ENCODE data around the gene RPL39. TPM values are rescaled to one million over a fixed set of nuclear protein-coding genes. Genes with fewer than 3 reads are reported as not detected.

RPL39 gene
- total RNA-seq, 2 donors from 2014 or later = 497 to 592 TPM

DNA sequence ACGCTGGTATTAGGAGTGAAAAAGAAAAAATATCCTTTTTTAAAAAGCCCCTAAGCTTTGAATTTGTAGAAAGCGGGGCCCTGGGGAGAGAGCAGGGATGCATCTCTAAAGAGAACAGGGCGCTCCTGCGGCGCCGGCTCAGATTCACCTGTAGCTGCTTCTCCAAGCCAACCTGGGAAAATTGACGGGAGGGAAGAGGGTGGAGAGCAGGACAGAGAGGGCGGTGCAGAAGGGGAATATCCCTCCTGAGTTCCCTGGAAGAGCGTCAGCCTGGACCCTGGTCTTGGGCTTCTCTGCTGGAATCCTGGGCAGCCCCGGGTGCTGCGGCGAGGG is 33.8 kb downstream of the RPL39 start:
- no peak for DNase-seq
- peak overlapping the region in 1 of 2 donors; percentile 25 for H3K4me3 ChIP-seq
- WGBS, 2 donors = 21 to 43% methylated on average over 6 to 11 of the region's 12 CpGs
- no peaks in the 10 kb centered on the region for H3K9me3 ChIP-seq
- no peaks in the 10 kb centered on the region for H3K36me3 ChIP-seq (replicated peaks in 1 of 2; ENCODE audit: insufficient read depth in 1 of 2, low read depth in 2 of 2)
- no peaks in the 10 kb centered on the region for H3K27me3 ChIP-seq
- no peak for ATAC-seq
- TF ChIP-seq, protein P1, sequence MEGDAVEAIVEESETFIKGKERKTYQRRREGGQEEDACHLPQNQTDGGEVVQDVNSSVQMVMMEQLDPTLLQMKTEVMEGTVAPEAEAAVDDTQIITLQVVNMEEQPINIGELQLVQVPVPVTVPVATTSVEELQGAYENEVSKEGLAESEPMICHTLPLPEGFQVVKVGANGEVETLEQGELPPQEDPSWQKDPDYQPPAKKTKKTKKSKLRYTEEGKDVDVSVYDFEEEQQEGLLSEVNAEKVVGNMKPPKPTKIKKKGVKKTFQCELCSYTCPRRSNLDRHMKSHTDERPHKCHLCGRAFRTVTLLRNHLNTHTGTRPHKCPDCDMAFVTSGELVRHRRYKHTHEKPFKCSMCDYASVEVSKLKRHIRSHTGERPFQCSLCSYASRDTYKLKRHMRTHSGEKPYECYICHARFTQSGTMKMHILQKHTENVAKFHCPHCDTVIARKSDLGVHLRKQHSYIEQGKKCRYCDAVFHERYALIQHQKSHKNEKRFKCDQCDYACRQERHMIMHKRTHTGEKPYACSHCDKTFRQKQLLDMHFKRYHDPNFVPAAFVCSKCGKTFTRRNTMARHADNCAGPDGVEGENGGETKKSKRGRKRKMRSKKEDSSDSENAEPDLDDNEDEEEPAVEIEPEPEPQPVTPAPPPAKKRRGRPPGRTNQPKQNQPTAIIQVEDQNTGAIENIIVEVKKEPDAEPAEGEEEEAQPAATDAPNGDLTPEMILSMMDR (IDR thresholded peaks at IDR 0.05) = no peak
- no peak for TF ChIP-seq POLR2A (IDR thresholded peaks at IDR 0.05)
- peaks cover 23% of the 10 kb centered on the region for H3K4me1 ChIP-seq
- intact Hi-C loops (cut with DNase I) = no loop called here
- H3K27ac ChIP-seq = peak overlapping the region in 3 of 4 donors; percentile 47 to 66 (median 48)

DNA sequence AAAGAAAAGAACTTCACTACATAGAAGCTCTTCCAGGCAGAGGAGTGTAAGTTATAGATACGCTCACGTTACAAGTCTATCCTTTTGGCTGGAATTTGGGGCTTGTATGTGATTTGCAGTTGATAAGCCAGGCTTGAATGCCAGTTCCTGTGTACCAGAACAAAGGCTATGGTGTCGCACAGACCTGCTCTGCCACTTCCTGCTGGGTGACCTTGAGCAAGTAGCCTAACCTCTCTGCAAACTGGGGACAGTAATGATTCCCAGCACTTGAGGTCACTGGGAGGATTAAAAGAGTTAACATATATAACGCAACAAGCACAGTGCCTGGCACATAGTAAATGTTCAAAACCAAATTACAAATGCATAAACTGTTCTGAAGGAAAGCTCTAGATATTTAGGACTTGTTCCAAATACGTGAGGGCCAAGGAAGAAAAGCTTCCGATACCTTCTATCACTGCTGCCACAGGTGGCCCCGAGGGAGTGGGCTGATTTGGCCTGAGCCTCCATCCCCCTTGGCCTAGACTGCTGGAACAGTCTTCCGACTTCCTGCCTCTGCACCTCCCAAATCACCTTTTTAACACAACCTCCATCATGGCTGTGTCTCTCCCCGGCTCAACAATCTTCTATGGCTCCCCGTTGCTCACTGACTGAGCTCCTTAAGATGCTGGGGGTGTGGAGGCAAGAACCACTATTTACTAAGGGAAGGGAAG is 34.3 kb downstream of the RPL39 start:
- peaks cover 23% of the 10 kb centered on the region for H3K4me1 ChIP-seq
- peak overlapping the region in 3 of 4 donors; percentile 47 to 66 (median 48) for H3K27ac ChIP-seq
- H3K4me3 ChIP-seq = no peak overlapping the region
- WGBS, 2 donors = 35 to 39% methylated on average over 6 to 10 of the region's 10 CpGs
- intact Hi-C loops (cut with DNase I) = no loop called here
- peak in 2 of 4 donors; percentile 12 to 26 for DNase-seq
- no peaks in the 10 kb centered on the region for H3K27me3 ChIP-seq
- no peaks in the 10 kb centered on the region for H3K9me3 ChIP-seq
- TF ChIP-seq, protein P1 (IDR thresholded peaks at IDR 0.05) = no peak
- no peak for TF ChIP-seq POLR2A (IDR thresholded peaks at IDR 0.05)
- H3K36me3 ChIP-seq (replicated peaks in 1 of 2; ENCODE audit: insufficient read depth in 1 of 2, low read depth in 2 of 2) = no peaks in the 10 kb centered on the region
- peak; percentile 42 for ATAC-seq

DNA sequence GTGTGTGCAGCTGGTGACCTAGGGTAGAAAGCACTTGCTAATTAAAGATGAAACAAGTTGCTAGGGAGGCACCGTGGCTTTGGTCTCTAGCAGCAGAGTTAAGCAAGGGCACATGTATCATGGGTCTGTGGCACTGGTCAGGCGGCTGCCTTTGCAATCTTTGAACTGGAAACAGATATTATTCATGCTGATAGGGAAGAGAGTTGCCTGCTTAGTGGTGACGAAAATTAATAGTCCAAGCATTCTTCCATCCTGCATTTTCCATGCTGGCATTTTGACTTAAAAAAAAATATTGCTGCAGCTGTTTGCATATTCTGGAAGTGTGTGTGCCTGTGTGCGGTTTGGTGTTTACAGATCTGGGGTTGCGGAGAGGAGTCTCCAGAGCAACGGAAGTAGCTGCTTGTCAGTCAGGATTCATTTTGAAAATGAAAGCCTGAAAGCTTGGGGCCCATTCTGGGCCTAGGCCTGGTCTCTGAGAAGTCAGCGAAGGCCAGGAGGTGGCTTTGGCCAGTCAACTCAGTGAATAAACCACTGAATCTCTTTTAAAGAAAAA is 35.4 kb downstream of the RPL39 start:
- Histone ChIP-seq H3K27ac (peak overlapping the region in 2 of 4 donors; percentile 47 to 66), H3K9me3 (no peaks in the 10 kb centered on the region), H3K4me1 (peaks cover 23% of the 10 kb centered on the region), H3K4me3 (no peak overlapping the region), H3K27me3 (no peaks in the 10 kb centered on the region), H3K36me3 (replicated peaks in 1 of 2; ENCODE audit: insufficient read depth in 1 of 2, low read depth in 2 of 2) (no peaks in the 10 kb centered on the region)
- no peak for DNase-seq
- WGBS, 2 donors = 54 to 71% methylated on average over 6 of the region's 7 CpGs
- intact Hi-C loops (cut with DNase I) = no loop called here
- TF ChIP-seq POLR2A (IDR thresholded peaks at IDR 0.05) = no peak
- TF ChIP-seq, protein P1 (IDR thresholded peaks at IDR 0.05) = no peak
- no peak for ATAC-seq

DNA sequence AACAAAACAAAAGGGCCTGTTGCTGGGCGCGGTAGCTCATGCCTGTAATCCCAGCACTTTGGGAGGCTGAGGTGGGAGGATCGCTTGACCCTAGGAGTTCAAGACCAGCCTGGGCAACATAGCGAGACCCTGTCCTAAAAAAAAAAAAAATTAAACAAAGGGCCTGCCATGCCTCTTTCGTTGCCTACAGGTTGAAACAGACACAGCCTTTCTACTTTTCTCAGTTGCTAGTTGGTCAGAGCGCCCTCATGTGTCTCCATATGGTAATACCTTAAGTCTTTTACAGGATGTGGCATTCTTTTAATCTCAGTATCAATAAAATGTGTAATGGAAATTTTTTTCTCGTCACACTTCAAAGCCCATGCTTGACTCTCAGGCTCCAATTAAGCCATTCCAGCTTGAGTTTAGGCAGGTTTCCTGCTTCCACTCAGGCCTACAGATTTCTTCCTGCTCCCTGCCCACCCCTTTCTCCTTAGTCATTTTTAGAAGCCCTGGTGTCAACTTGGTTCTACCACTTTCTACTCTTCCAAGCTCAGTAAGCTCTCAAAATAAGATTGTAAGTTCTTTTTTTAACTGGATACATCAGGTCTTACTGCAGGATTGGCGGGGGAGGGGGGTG is 37.7 kb downstream of the RPL39 start:
- H3K36me3 ChIP-seq (replicated peaks in 1 of 2; ENCODE audit: insufficient read depth in 1 of 2, low read depth in 2 of 2) = no peaks in the 10 kb centered on the region
- H3K4me1 ChIP-seq = peaks cover 18% of the 10 kb centered on the region
- peak; percentile 24 for ATAC-seq
- intact Hi-C loops (cut with DNase I) = no loop called here
- no peaks in the 10 kb centered on the region for H3K27me3 ChIP-seq
- H3K9me3 ChIP-seq = no peaks in the 10 kb centered on the region
- DNase-seq = peak in 1 of 4 donors; percentile 35
- no peak overlapping the region for H3K27ac ChIP-seq
- no peak for TF ChIP-seq POLR2A (IDR thresholded peaks at IDR 0.05)
- TF ChIP-seq, protein P1 (IDR thresholded peaks at IDR 0.05) = peak in 6 of 7 experiments; percentile 9 to 37 (median 26)
- H3K4me3 ChIP-seq = no peak overlapping the region
- 16 to 36% methylated on average over 4 to 6 of the region's 8 CpGs for WGBS, 2 donors

Measured in body of pancreas (tissue), 4 donors.